PC-3 (cell line): ENCODE data around the gene MAP10.

ENCODE experiments used
- EZH2phosphoT487 ChIP-seq: fragments of 300-600 bp; sonication (generic); IDR thresholded peaks from 2 replicates; pipeline ENCODE4 v1.6.1; 2018; ENCODE audit warnings: mild to moderate bottlenecking, antibody characterized with exemption, low read length, borderline replicate concordance
- TF ChIP-seq, protein P1 (sequence below): fragments of 300-600 bp; sonication (generic); conservative IDR thresholded peaks from 2 replicates; pipeline ENCODE4 v1.5.1; 2017; ENCODE audit warnings: antibody characterized with exemption, low read depth, mild to moderate bottlenecking, low read length

DNA sequence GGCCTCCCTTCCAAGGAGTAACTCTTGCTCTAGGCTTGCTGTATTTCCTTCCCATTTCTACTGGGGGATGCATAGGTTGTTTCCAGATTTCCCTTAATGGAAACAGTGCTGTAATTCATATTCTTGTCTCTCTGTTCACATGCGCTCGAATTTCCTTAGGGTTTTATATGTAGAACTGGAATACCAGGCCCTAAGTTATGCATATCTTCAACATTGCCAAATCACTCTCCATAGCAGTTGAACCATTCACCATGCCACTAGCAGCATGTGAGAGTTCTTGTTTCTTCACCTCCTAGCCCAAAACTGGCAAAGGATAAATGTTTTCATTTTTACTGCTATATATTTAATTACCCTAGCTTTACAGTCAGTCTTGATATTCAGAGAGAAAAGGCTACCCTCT is 12.8 kb downstream of the MAP10 start:
- TF ChIP-seq, protein P1, sequence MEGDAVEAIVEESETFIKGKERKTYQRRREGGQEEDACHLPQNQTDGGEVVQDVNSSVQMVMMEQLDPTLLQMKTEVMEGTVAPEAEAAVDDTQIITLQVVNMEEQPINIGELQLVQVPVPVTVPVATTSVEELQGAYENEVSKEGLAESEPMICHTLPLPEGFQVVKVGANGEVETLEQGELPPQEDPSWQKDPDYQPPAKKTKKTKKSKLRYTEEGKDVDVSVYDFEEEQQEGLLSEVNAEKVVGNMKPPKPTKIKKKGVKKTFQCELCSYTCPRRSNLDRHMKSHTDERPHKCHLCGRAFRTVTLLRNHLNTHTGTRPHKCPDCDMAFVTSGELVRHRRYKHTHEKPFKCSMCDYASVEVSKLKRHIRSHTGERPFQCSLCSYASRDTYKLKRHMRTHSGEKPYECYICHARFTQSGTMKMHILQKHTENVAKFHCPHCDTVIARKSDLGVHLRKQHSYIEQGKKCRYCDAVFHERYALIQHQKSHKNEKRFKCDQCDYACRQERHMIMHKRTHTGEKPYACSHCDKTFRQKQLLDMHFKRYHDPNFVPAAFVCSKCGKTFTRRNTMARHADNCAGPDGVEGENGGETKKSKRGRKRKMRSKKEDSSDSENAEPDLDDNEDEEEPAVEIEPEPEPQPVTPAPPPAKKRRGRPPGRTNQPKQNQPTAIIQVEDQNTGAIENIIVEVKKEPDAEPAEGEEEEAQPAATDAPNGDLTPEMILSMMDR, result no peak
- no peak for TF ChIP-seq EZH2phosphoT487
